ENCODE results near the gene SAMD4A.
A peak's percentile ranks its signal among the peaks of the same experiment; 100 is the strongest.

The SAMD4A gene

DNA sequence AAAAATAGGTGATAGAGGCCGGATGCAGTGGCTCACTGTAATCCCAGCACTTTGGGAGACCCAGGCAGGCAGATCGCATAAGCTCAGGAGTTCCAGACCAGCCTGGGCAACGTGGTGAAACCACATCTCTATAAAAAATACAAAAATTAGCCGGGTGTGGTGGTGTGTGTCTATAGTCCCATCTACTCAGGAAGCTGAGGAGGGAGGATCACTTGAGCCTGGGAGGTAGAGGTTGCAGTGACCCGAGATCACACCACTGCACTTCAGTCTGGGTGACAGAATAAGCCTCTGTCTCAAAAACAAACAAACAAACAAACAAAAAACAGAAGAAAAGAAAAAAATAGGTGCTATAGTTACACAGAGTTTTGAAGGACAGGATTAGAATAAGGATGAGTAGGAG lies 142.1 kb downstream of the SAMD4A start:
- FAIRE-seq, result no peak

GRCh38 chr14:54709444-54709843 lies 142.5 kb downstream of the SAMD4A start:
- FAIRE-seq, result no peak

GRCh38 chr14:54709867-54710266 lies 142.9 kb downstream of the SAMD4A start:
- no peak for FAIRE-seq

DNA sequence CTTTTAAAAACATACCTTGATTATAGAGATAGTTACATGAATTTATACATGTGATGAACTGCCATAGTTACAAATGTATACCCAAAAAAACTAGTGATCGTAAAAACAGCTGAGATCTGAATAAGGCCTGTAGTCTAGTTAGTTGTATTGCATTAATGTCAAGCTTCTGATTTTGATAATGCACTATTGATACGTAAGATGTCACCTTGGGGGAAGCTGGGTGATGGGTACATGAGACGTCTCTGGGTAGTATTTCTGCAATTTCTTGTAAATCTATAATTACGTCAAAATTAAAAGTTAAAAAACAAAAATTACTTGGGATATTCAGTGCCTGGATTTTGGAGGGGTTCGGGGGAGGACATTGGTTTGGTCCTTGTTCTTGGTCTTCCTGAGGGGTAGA lies 144.4 kb downstream of the SAMD4A start:
- FAIRE-seq, result no peak

GRCh38 chr14:54711812-54712464 lies 145.0 kb downstream of the SAMD4A start:
- no peak for FAIRE-seq

DNA sequence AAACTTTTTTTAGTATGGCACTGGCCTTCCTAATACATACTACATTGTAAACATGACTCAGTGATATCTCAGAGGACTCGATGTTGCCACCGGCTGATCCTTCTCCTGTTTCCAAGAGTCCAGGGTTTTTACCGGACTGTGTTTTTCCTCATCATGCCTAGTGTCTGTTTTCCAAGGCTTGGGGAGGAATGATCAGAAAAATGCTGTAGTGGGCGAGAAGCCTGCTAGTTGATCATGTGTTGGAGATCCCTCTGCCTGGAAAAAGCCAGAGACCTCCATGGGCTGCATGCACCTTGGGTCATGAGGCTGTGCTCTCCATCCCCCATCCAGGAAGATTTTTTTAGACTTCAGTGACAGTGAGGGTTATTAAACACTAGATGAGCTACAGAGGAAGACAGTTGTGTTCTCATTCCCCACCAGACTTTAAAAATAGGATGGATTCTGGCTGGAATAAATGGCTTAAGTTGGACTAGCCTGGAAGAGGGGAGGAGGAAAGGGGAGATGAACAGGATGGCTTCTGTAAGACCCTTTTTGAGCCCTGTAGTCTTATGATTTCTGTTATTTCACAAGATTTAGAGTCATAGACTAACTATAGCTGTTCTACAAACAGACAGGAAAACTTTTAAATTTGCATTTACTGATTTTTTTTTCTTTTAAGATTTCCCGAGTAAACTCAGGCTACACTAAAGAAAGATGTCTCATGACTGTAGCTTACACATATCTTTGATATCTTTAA lies 145.7 kb downstream of the SAMD4A start:
- FAIRE-seq, result no peak

- FAIRE-seq, result no peak
Observed at GRCh38 chr14:54713379-54713778, 146.5 kb downstream of the SAMD4A start.

- FAIRE-seq, result no peak
Observed at GRCh38 chr14:54715239-54715638, 148.3 kb downstream of the SAMD4A start.

- no peak for FAIRE-seq
Observed at GRCh38 chr14:54715811-54716210, 148.9 kb downstream of the SAMD4A start.

DNA sequence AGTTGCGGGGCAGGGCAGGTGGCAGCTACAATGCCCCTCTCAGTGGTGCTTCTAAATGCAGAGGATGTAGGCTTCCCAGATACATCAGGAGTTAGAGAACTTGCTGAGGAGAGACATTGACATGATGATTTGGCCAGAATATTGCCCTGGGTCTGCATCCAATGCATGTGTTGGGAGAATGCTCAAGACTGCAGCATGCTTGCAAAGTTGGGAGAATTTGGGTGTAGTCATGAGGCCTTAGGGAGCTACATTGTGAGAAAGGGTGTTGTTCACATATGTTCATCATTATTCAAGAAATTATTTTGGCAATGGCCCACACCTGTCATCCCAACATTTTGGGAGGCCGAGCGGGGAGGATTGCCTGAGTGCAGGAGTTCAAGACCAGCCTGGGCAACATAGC lies 149.9 kb downstream of the SAMD4A start:
- FAIRE-seq, result no peak

DNA sequence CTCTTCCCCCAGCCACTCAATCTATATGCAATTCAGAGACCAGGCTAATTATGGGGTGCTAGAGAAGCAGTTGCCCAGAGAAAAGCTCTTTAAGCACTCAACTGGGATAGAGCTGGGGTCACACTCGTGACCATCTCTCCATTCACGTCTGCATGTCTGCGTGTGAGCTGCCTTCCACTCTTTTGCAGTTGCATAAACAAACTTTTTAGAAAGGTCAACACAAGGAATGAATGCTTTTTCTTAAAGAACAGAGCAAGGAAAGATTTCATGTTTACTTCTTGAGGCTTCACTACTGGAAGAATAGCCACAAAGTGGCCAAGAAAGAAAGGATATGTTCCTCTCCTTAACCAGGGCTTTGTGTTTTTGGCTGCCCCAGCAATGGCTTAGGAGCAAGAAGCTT lies 151.1 kb downstream of the SAMD4A start:
- no peak for FAIRE-seq

DNA sequence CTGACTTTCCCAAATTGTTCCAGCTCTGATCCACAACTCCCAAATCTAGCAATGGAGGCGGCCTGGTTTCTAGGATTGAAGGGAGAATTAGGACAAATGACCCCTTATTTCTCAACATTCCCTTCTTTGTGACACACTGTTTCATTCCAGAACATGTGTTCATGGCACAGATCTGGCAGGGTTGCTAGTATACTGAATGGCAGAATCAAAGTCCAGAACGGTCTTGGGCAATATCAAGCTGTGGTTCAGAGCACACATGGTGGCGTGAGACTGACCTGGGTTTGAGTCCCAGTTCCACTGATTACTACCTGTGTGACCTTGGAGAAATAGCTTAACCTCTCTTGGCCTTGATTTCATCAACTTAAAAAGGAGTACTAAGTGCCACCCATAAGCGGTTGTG lies 152.5 kb downstream of the SAMD4A start:
- no peak for FAIRE-seq

DNA sequence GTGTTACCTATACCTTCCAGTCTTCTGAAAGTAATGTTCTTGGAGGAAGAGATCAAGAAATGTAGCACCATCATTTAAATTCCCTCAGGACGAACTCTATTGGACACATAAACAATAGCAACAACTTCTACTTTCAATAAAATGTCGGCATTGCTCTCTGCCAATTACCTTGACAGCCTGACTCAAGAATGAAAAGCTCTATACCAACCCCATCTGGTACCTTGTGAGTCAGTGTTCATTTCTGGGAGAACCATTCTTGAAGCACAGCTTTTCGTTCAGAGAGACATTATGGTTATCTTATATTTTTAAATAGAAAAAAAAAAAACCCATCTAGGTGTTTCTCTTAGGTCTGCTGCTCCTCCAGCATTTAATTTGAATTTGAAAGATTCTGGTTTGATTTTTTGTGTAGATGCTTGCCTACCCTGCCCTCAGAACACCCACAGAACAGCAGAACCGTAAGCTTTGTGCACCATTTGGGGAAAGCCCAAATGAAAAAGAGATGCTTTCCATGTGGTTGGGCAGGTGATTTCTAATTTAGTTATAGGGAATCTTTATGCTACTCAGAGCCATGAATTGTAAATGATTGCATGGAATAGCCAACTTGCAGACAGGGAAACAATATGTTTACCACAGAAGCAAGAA lies 156.0 kb downstream of the SAMD4A start:
- peak; percentile 62 for FAIRE-seq

GRCh38 chr14:54724123-54724522 lies 157.2 kb downstream of the SAMD4A start:
- FAIRE-seq, result no peak

DNA sequence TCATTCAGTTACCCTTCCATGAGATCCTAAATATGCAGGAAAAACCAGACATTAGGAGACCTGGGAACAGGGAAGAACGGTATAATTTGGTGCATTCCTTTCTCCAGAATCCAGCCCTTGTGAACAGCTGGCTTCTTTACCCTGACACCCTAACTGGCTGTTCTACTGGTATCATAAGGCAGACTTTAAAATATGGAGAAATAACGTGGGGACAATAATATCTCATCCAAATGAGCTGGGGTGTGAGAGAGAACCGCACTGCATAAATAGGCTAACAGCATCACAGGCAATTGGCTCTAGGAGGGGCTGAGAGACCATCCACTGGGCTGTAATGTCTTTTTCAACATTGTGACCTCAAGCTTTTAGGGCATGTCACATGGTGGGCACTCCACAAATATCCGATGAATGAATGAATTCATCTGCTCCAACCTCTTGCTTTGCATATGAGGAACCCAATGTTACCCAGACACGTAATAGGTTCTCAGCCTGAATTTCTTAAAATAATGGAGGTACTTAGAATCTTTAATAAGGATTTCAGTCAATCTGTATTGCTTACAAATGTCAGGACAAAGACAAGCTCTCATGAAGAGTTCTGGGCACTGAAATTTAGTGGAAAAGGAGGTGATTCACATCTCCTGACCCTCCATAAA lies 157.9 kb downstream of the SAMD4A start:
- no peak for FAIRE-seq

GRCh38 chr14:54725998-54726397 lies 159.1 kb downstream of the SAMD4A start:
- no peak for FAIRE-seq

DNA sequence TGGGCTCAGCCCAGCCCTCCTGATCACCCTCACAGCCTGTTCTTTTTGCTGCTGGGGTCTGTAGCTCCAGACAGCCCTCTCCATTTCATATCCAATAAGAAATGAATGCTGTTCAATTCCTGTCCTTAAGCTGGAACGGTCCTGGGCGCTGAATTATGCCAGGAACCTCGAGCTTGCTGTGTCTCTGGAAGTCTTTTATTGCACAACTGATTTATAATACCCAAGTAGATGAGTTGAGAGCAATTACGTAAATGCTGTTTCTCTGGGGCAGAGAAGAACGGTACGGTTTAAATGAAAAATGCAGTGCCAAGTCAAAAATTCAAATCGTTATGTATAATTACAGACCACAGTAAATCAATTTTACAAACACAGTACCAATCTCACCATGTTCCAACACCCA lies 161.0 kb downstream of the SAMD4A start:
- FAIRE-seq, result no peak

DNA sequence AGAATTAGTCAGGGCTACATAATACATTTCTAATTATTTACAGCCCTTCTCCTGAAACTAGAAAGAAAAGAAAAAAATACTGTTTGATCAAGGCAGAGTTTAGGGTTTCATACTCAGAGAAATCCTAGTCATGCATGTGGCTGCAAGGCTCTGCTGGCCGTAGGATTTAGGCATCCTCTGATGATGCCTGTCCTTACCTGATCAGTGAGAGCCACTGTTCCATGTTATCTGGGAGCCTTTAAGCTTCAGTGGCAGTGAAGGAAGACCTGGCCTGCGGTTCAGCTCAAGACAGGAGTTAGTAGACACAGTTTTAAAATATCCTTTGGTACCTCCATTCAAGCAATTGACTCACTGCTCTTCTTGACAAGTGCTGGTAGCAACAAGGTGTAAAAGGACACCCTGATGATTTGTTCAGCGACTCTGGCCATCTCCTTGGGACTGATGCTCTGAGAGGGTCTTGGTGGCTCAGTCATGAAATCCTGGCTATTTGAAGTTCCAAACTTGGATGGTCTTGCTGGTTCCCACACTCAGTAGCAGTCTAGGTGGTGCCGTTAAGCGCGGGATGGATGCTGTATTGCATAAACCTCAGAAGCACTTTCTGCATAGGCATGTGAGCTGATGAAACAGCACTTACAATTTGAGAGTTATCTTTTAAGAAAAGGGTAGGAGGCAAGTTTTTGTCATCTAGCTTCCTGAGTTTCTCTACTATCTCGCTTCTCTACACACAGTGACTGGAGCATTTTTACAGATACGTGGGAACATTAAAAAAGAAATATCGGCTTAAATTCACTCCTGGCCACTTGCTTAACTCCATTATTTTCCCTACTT lies 162.0 kb downstream of the SAMD4A start:
- no peak for FAIRE-seq

DNA sequence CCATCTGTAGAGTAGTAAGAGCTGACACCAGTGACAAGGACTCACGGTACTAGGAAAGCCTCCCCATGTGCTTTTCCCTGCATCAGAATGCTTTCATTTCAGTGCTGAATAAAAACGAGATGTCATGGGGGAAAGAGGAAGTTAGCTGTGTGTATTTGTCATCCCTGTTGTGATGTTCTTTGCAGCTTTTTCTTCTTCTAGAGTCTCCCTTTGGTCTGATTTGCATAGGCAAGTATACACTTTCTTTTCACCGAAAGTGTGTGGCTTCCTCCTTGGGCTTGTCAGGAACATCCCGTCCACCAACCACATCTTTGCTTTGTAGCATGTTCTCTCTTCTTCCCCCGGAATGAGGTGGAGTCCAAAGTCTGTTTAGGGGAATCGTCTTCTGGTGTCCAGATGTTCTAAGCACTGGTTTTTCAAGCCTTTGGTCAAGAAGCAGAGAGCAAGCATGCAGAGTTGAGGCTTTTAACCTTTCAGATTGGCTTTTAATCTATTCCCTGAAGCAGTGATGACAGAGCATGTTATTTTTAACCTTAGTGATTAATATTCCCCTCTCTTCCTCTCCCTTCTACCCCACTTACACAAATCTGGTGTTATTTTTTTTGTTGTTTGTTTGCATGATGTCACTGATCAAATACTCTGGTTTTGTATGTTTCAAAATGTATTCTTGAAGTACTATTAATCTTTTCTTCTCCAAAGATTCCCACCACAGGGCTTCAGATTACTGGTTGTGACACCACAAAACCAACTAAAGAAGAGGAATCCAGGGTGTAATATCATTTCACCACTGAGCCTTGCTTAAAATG lies 163.4 kb downstream of the SAMD4A start:
- FAIRE-seq, result no peak

DNA sequence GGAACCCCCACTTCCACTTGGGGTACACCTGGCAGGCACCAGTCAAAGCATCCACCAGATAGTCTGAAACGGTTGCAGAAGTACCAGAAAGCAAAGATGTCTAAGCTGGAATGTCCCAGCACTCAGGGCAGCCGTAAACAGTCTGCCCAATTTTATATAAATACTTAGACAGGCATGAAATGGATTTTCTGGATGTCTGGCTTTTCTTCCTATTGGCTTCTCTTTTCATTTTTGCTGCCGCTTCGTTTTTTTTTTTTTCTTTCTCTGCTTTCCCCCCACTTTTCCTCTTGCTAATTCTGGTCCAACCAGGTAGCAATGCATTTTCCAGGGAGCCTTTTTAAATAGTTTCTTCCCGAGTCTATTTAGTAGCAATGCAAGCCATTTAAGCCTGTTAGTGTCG lies 168.0 kb downstream of the SAMD4A start:
- no peak for FAIRE-seq

- no peak for FAIRE-seq
Observed at GRCh38 chr14:54735424-54735823, 168.5 kb downstream of the SAMD4A start.

DNA sequence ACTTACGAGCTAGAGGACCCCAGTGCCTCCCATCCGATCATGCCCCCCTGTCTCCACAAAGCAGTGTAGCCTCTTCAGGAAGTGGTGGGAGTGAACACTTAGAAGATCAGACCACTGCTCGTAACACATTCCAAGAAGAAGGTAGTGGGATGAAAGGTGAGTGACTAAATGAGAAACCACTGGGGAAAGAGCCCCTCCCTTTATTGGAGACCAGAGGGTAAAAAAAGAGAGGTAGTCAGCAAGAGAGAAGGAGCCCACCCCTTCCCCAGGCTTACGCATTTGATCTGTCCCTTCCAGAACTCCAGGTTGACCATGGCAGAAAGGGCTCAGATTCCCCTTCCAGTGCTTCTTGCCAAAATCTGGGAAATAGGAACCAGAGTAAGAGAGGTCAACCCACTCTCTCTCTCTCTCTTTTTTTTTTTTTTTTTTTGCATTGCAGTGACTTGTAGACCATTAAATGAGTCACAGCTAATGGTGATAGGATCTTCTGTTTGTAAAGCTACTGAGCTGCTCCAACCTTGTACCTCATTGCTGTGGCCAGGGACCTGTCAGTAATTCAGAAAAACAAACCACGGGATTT lies 170.3 kb downstream of the SAMD4A start:
- no peak for FAIRE-seq

Data from TTC549 (cell line).